HEK293 (cell line): Measurements from ENCODE around the gene FOXO3.
A peak's percentile ranks its signal among the peaks of the same experiment; 100 is the strongest.

ENCODE experiments used
- FEZF1 ChIP-seq: fragments of 450-650 bp; formaldehyde crosslinking; IDR thresholded peaks from 2 replicates; pipeline ENCODE4 v1.5.1; 2016; ENCODE audit warnings: missing biosample characterization, missing genetic modification characterization
- HOXC10 ChIP-seq: sonication (generic); formaldehyde crosslinking; IDR thresholded peaks from 2 replicates; pipeline ENCODE4 v1.8.1; 2023; ENCODE audit warnings: mild to moderate bottlenecking, missing genetic modification reagents
- HOXD13 ChIP-seq: sonication (generic); formaldehyde crosslinking; IDR thresholded peaks from 2 replicates; pipeline ENCODE4 v1.8.0; 2022; ENCODE audit warnings: missing genetic modification reagents, borderline replicate concordance
- KLF10 ChIP-seq: fragments of 450-650 bp; IDR thresholded peaks from 2 replicates; pipeline ENCODE4 v1.5.1; 2018; ENCODE audit warnings: missing biosample characterization, mild to moderate bottlenecking, missing genetic modification characterization
- KLF16 ChIP-seq: fragments of 450-650 bp; formaldehyde crosslinking; IDR thresholded peaks from 2 replicates; pipeline ENCODE4 v1.5.1; 2017; ENCODE audit warnings: missing biosample characterization, missing genetic modification characterization
- KLF8 ChIP-seq: fragments of 450-650 bp; formaldehyde crosslinking; IDR thresholded peaks from 2 replicates; pipeline ENCODE4 v1.5.1; 2016; ENCODE audit warnings: missing biosample characterization, missing genetic modification characterization
- MEIS1 ChIP-seq: sonication (generic); formaldehyde crosslinking; IDR thresholded peaks from 2 replicates; pipeline ENCODE4 v1.8.1; 2022; ENCODE audit warnings: missing genetic modification reagents, mild to moderate bottlenecking, borderline replicate concordance
- MYNN ChIP-seq: fragments of 450-650 bp; formaldehyde crosslinking; IDR thresholded peaks from 2 replicates; pipeline ENCODE4 v1.5.1; 2016; ENCODE audit warnings: missing biosample characterization, missing genetic modification characterization, borderline replicate concordance
- SCRT1 ChIP-seq: fragments of 450-650 bp; formaldehyde crosslinking; IDR thresholded peaks from 2 replicates; pipeline ENCODE4 v1.5.1; 2016; ENCODE audit warnings: missing biosample characterization, missing genetic modification characterization, borderline replicate concordance
- SP2 ChIP-seq: fragments of 450-650 bp; formaldehyde crosslinking; IDR thresholded peaks from 2 replicates; pipeline ENCODE4 v1.5.1; 2016; ENCODE audit warnings: missing biosample characterization, missing genetic modification characterization
- SP3 ChIP-seq: fragments of 450-650 bp; formaldehyde crosslinking; IDR thresholded peaks from 2 replicates; pipeline ENCODE4 v1.5.1; 2016; ENCODE audit warnings: missing biosample characterization, missing genetic modification characterization
- SP7 ChIP-seq: fragments of 450-650 bp; formaldehyde crosslinking; IDR thresholded peaks from 2 replicates; pipeline ENCODE4 v1.5.1; 2016; ENCODE audit warnings: missing biosample characterization, missing genetic modification characterization
- TRIM28 ChIP-seq: IDR thresholded peaks from 2 replicates; pipeline ENCODE4 v1.6.1; 2011; ENCODE audit warnings: low read length, control low read depth, borderline replicate concordance
- YY2 ChIP-seq: fragments of 450-650 bp; formaldehyde crosslinking; IDR thresholded peaks from 2 replicates; pipeline ENCODE4 v1.5.1; 2016; ENCODE audit warnings: missing biosample characterization, missing genetic modification characterization
- ZBTB11 ChIP-seq: fragments of 450-650 bp; formaldehyde crosslinking; conservative IDR thresholded peaks from 2 replicates; pipeline ENCODE4 v1.5.1; 2016; ENCODE audit warnings: low read depth, missing biosample characterization, missing genetic modification characterization
- ZFP3 ChIP-seq: fragments of 450-650 bp; formaldehyde crosslinking; IDR thresholded peaks from 2 replicates; pipeline ENCODE4 v1.5.1; 2016; ENCODE audit warnings: low read depth, missing biosample characterization, missing genetic modification characterization
- ZFP37 ChIP-seq: fragments of 450-650 bp; formaldehyde crosslinking; IDR thresholded peaks from 2 replicates; pipeline ENCODE4 v1.5.1; 2016; ENCODE audit warnings: missing biosample characterization, missing genetic modification characterization
- ZNF146 ChIP-seq: fragments of 450-650 bp; formaldehyde crosslinking; IDR thresholded peaks from 2 replicates; pipeline ENCODE4 v1.5.1; 2016; ENCODE audit warnings: missing biosample characterization, missing genetic modification characterization
- ZNF148 ChIP-seq: fragments of 450-650 bp; formaldehyde crosslinking; IDR thresholded peaks from 2 replicates; pipeline ENCODE4 v1.5.0; 2017; ENCODE audit warnings: missing biosample characterization, missing genetic modification characterization, borderline replicate concordance
- ZNF2 ChIP-seq: fragments of 450-650 bp; formaldehyde crosslinking; IDR thresholded peaks from 2 replicates; pipeline ENCODE4 v1.5.1; 2016; ENCODE audit warnings: missing biosample characterization, missing genetic modification characterization
- ZNF239 ChIP-seq: fragments of 450-650 bp; formaldehyde crosslinking; IDR thresholded peaks from 2 replicates; pipeline ENCODE4 v1.5.1; 2016; ENCODE audit warnings: missing biosample characterization, missing genetic modification characterization
- ZNF292 ChIP-seq: fragments of 450-650 bp; formaldehyde crosslinking; IDR thresholded peaks from 2 replicates; pipeline ENCODE4 v1.5.1; 2016; ENCODE audit warnings: low read depth, missing biosample characterization, missing genetic modification characterization, borderline replicate concordance
- ZNF366 ChIP-seq: fragments of 450-650 bp; formaldehyde crosslinking; conservative IDR thresholded peaks from 2 replicates; pipeline ENCODE4 v1.5.1; 2016; ENCODE audit warnings: missing biosample characterization, missing genetic modification characterization
- ZNF449 ChIP-seq: fragments of 450-650 bp; formaldehyde crosslinking; IDR thresholded peaks from 2 replicates; pipeline ENCODE4 v1.5.1; 2017; ENCODE audit warnings: missing biosample characterization, mild to moderate bottlenecking, missing genetic modification characterization, moderate library complexity
- ZNF692 ChIP-seq: fragments of 450-650 bp; formaldehyde crosslinking; IDR thresholded peaks from 2 replicates; pipeline ENCODE4 v1.5.1; 2016; ENCODE audit warnings: missing biosample characterization, missing genetic modification characterization
- ZNF776 ChIP-seq: fragments of 450-650 bp; formaldehyde crosslinking; IDR thresholded peaks from 2 replicates; pipeline ENCODE4 v1.5.0; 2017; ENCODE audit warnings: missing biosample characterization, missing genetic modification characterization, borderline replicate concordance
- ZNF777 ChIP-seq: fragments of 450-650 bp; formaldehyde crosslinking; IDR thresholded peaks from 2 replicates; pipeline ENCODE4 v1.5.1; 2017; ENCODE audit warnings: missing biosample characterization, missing genetic modification characterization, borderline replicate concordance
- ZNF837 ChIP-seq: fragments of 450-650 bp; formaldehyde crosslinking; IDR thresholded peaks from 2 replicates; pipeline ENCODE4 v1.5.1; 2016; ENCODE audit warnings: missing biosample characterization, missing genetic modification characterization
- ZSCAN16 ChIP-seq: fragments of 450-650 bp; formaldehyde crosslinking; IDR thresholded peaks from 2 replicates; pipeline ENCODE4 v1.5.1; 2016; ENCODE audit warnings: missing biosample characterization, missing genetic modification characterization
- ZSCAN30 ChIP-seq: fragments of 450-650 bp; IDR thresholded peaks from 2 replicates; pipeline ENCODE4 v1.5.1; 2018; ENCODE audit warnings: missing biosample characterization, mild to moderate bottlenecking, missing genetic modification characterization, moderate library complexity
- ZSCAN5A ChIP-seq: fragments of 450-650 bp; formaldehyde crosslinking; IDR thresholded peaks from 2 replicates; pipeline ENCODE4 v1.5.1; 2016; ENCODE audit warnings: missing biosample characterization, missing genetic modification characterization

Gene FOXO3

GRCh38 chr6:108559884-108560462, 744 bp upstream of the FOXO3 start (continued):
- TF ChIP-seq YY2 (tag by site-specific recombination) (0 out of 2 replicates have a peak, but pooled peaks have one; percentile 2), ZNF692 (peak; percentile 84; the same call in 1 of the 2 replicates), MYNN (tag by site-specific recombination) (no peak), ZNF837 (tag by site-specific recombination) (no peak), ZSCAN30 (tag by site-specific recombination) (peak; percentile 76; the same call in 1 of the 2 replicates), ZNF239 (tag by site-specific recombination) (no peak), SP7 (tag by site-specific recombination) (peak; percentile 86), MEIS1 (peak; percentile 84; the same call in 1 of the 2 replicates), KLF16 (tag by site-specific recombination) (peak; percentile 70; the same call in 1 of the 2 replicates), ZNF776 (tag by site-specific recombination) (no peak), ZNF148 (no peak), ZFP3 (tag by site-specific recombination) (peak; percentile 4; the same call in 1 of the 2 replicates), KLF8 (peak; percentile 72), ZNF146 (tag by site-specific recombination) (no peak), SP2 (tag by site-specific recombination) (peak; percentile 71), ZNF449 (tag by site-specific recombination) (peak; percentile 32), ZNF366 (peak; percentile 80; the same call in 1 of the 2 replicates), FEZF1 (tag by site-specific recombination) (peak; percentile 83), SCRT1 (tag by site-specific recombination) (peak; percentile 95), ZSCAN16 (tag by site-specific recombination) (no peak), SP3 (tag by site-specific recombination) (peak; percentile 80), ZNF777 (tag by site-specific recombination) (peak; percentile 54; the same call in 1 of the 2 replicates), ZNF2 (tag by site-specific recombination) (no peak; the same call in 1 of the 2 replicates), ZSCAN5A (tag by site-specific recombination) (0 out of 2 replicates have a peak, but pooled peaks have one; percentile 32), ZNF292 (tag by site-specific recombination) (no peak), HOXD13 (CRISPR knock-in tag) (no peak), ZFP37 (tag by site-specific recombination) (peak; percentile 80), KLF10 (tag by site-specific recombination) (peak; percentile 74; the same call in 1 of the 2 replicates), HOXC10 (peak; percentile 99), ZBTB11 (tag by site-specific recombination) (peak; percentile 63; the same call in 1 of the 2 replicates), TRIM28 (no peak)
